OCI-LY1 (cell line): Measurements from ENCODE around the gene OR2V2.

Source experiments
- H2AFZ ChIP-seq: fragments of 200-600 bp; sonication (generic), shearing (Covaris generic); 2 replicates; pipeline ENCODE4 v1.6.0; 2014; ENCODE audit warnings: antibody characterized with exemption, mild to moderate bottlenecking, low read length
- H3F3A ChIP-seq: fragments of 200-600 bp; sonication (generic), shearing (Covaris generic); 2 replicates; pipeline ENCODE4 v1.6.0; 2014; ENCODE audit warnings: mild to moderate bottlenecking, antibody characterized with exemption, low read length, moderate library complexity; ENCODE audit not compliant: insufficient read depth
- H3K27ac ChIP-seq: fragments of 200-600 bp; sonication (generic); 2 replicates; pipeline ENCODE4 v1.5.1; 2014; ENCODE audit warnings: low read length, mixed run types, mild to moderate bottlenecking, low read depth; ENCODE audit not compliant: poor library complexity, severe bottlenecking
- H3K27me3 ChIP-seq: fragments of 200-600 bp; sonication (generic); 2 replicates; pipeline ENCODE4 v1.6.0; 2014; ENCODE audit warnings: antibody characterized with exemption, mild to moderate bottlenecking, low read length, moderate library complexity; ENCODE audit not compliant: insufficient read depth
- H3K36me3 ChIP-seq: fragments of 200-600 bp; sonication (generic); 2 replicates; pipeline ENCODE4 v1.6.1; 2014; ENCODE audit warnings: mild to moderate bottlenecking, antibody characterized with exemption, low read length, moderate library complexity, mixed read lengths; ENCODE audit not compliant: insufficient read depth
- H3K4me1 ChIP-seq: fragments of 200-600 bp; sonication (generic); 2 replicates; pipeline ENCODE4 v1.5.1; 2014; ENCODE audit warnings: mild to moderate bottlenecking, low read length, moderate library complexity; ENCODE audit not compliant: insufficient read depth, severe bottlenecking
- H3K4me2 ChIP-seq: fragments of 200-600 bp; sonication (generic), shearing (Covaris generic); 2 replicates; pipeline ENCODE4 v1.6.1; 2014; ENCODE audit warnings: low read length
- H3K4me3 ChIP-seq: fragments of 200-600 bp; sonication (generic); 2 replicates; pipeline ENCODE4 v1.5.1; 2014; ENCODE audit warnings: low read length, low read depth, mild to moderate bottlenecking, mixed read lengths; ENCODE audit not compliant: poor library complexity, severe bottlenecking
- H3K79me2 ChIP-seq: fragments of 200-600 bp; shearing (Covaris generic); 2 replicates; pipeline ENCODE4 v1.6.1; 2016; ENCODE audit warnings: mixed run types, low read length, mixed read lengths; ENCODE audit not compliant: insufficient read depth
- H3K9ac ChIP-seq: fragments of 200-600 bp; sonication (generic), shearing (Covaris generic); 2 replicates; pipeline ENCODE4 v1.6.1; 2014; ENCODE audit warnings: mild to moderate bottlenecking, low read length, mixed read lengths
- H3K9me2 ChIP-seq: fragments of 200-600 bp; sonication (generic), shearing (Covaris generic); 2 replicates; pipeline ENCODE4 v1.6.1; 2014; ENCODE audit warnings: low read depth, mild to moderate bottlenecking, low read length, mixed read lengths
- H3K9me3 ChIP-seq: fragments of 200-600 bp; shearing (Covaris generic); 2 replicates; pipeline ENCODE4 v1.6.1; 2014; ENCODE audit warnings: low read length, mixed read lengths
- H4K20me1 ChIP-seq: fragments of 200-600 bp; sonication (generic), shearing (Covaris generic); 2 replicates; pipeline ENCODE4 v1.6.0; 2016; ENCODE audit warnings: mild to moderate bottlenecking, low read length; ENCODE audit not compliant: insufficient read depth
- CTCF ChIP-seq: fragments of 200-600 bp; sonication (generic), shearing (Covaris generic); IDR thresholded peaks from 2 replicates; pipeline ENCODE4 v1.5.1; 2017; ENCODE audit warnings: mild to moderate bottlenecking, antibody characterized with exemption, low read length, moderate library complexity, mixed read lengths
- EZH2 ChIP-seq: fragments of 200-600 bp; sonication (generic), shearing (Covaris generic); IDR thresholded peaks from 2 replicates; pipeline ENCODE4 v1.8.0; 2017; ENCODE audit warnings: borderline replicate concordance, mixed run types, mild to moderate bottlenecking, antibody characterized with exemption, low read length, moderate library complexity, mixed read lengths

Gene OR2V2

DNA sequence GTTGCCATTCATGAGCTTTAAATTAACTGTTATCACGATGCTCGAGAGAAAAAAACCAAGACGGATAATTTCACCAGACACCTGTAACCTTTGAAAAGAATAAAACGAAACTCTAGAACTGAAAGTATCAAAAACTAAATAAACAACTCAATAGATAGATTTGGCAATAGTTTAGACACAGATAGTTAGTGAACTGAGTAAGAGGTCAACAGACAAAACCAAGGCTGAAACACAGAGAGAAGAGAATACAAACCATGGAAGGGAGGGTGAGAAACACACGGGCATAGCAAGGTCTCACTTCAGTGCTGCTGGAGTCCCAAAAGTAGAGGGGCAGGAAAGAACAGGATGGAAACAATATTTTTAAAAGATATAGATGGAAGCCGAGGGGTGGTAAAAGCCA lies 13.1 kb upstream of the OR2V2 start:
- H3K9me2 ChIP-seq, result no peaks in the 10 kb centered on the region
- H3K9me3 ChIP-seq, result no peaks in the 10 kb centered on the region; the same call in 1 of the 2 replicates
- H3K27ac ChIP-seq, result no peak overlapping the region
- no peak for TF ChIP-seq EZH2
- TF ChIP-seq CTCF, result no peak
- H4K20me1 ChIP-seq, result no peaks in the 10 kb centered on the region
- no peak overlapping the region for H3K4me3 ChIP-seq
- H3K9ac ChIP-seq, result no peak overlapping the region
- no peak overlapping the region for H3K4me2 ChIP-seq
- no peaks in the 10 kb centered on the region for H3K4me1 ChIP-seq
- H3K36me3 ChIP-seq, result no peaks in the 10 kb centered on the region
- no peak overlapping the region for H2AFZ ChIP-seq
- H3K79me2 ChIP-seq, result no peaks in the 10 kb centered on the region
- H3K27me3 ChIP-seq, result no peaks in the 10 kb centered on the region
- H3F3A ChIP-seq, result no peaks in the 10 kb centered on the region

GRCh38 chr5:181136361-181136955 lies 10.9 kb upstream of the OR2V2 start:
- Histone ChIP-seq H3K4me3 (no peak overlapping the region), H3K27me3 (no peaks in the 10 kb centered on the region), H3K9me2 (no peaks in the 10 kb centered on the region), H3K9ac (no peak overlapping the region), H3K27ac (no peak overlapping the region), H3K4me2 (no peak overlapping the region), H3K9me3 (no peaks in the 10 kb centered on the region; the same call in 1 of the 2 replicates), H2AFZ (no peak overlapping the region), H3F3A (no peaks in the 10 kb centered on the region), H3K36me3 (no peaks in the 10 kb centered on the region), H3K79me2 (no peaks in the 10 kb centered on the region), H3K4me1 (no peaks in the 10 kb centered on the region), H4K20me1 (no peaks in the 10 kb centered on the region)
- TF ChIP-seq CTCF (no peak), EZH2 (no peak)

- no peaks in the 10 kb centered on the region for H3K9me2 ChIP-seq
- no peaks in the 10 kb centered on the region for H3K36me3 ChIP-seq
- H3K4me2 ChIP-seq, result no peak overlapping the region
- no peaks in the 10 kb centered on the region for H3F3A ChIP-seq
- H3K4me1 ChIP-seq, result no peaks in the 10 kb centered on the region
- H3K27me3 ChIP-seq, result no peaks in the 10 kb centered on the region
- H3K4me3 ChIP-seq, result no peak overlapping the region
- no peaks in the 10 kb centered on the region for H4K20me1 ChIP-seq
- no peaks in the 10 kb centered on the region for H3K79me2 ChIP-seq
- H3K9ac ChIP-seq, result no peak overlapping the region
- H3K9me3 ChIP-seq, result no peaks in the 10 kb centered on the region; the same call in 1 of the 2 replicates
- no peak overlapping the region for H3K27ac ChIP-seq
- H2AFZ ChIP-seq, result no peak overlapping the region
- no peak for TF ChIP-seq CTCF
- no peak for TF ChIP-seq EZH2
Observed at GRCh38 chr5:181138258-181138657, 9.1 kb upstream of the OR2V2 start.
